Esophagus muscularis mucosa (tissue), 4 donors: ENCODE data around the gene TESMIN.

Experiments used
- CTCF ChIP-seq, 3 experiments: fragments of 200-600 bp in 2 of 3; fragments of 450-650 bp in 1 of 3; sonication (generic) in 2 of 3; IDR thresholded peaks; one replicate each; pipeline ENCODE4 v1.5.1; 2017 to 2019; ENCODE audit warnings: antibody characterized with exemption in 3 of 3, mild to moderate bottlenecking in 2 of 3, moderate library complexity in 1 of 3
- EP300 ChIP-seq: sonication (generic); formaldehyde crosslinking; IDR thresholded peaks from one replicate; pipeline ENCODE4 v1.6.1; 2017; ENCODE audit warnings: antibody characterized with exemption
- POLR2A ChIP-seq: fragments of 450-650 bp; IDR thresholded peaks from one replicate; pipeline ENCODE4 v1.6.1; 2017; ENCODE audit warnings: antibody characterized with exemption, moderate library complexity, mild to moderate bottlenecking, low read depth
- POLR2AphosphoS5 ChIP-seq, 2 donors: sonication (generic); formaldehyde crosslinking; IDR thresholded peaks; one replicate each; pipeline ENCODE4 v1.6.1; 2017; ENCODE audit warnings: antibody characterized with exemption in 2 of 2

GRCh38 chr11:68664141-68664540 lies 87.2 kb downstream of the TESMIN start:
- TF ChIP-seq CTCF (IDR thresholded peaks at IDR 0.05) (no peak), POLR2A (no peak), POLR2AphosphoS5 (IDR thresholded peaks at IDR 0.05) (no peak), EP300 (no peak)
